Gastrocnemius medialis (tissue), 4 donors: Measurements from ENCODE around the gene ASPRV1. TPM values are rescaled to one million over a fixed set of nuclear protein-coding genes. Genes with fewer than 3 reads are reported as not detected.

ENCODE experiments used
- ATAC-seq, 2 donors: fragments of 150-250 bp; one replicate each; pipeline ENCODE4 v1.9.1; 2016
- DNase-seq, 2 donors: peaks; one replicate each; pipeline ENCODE4 v3.0.0-alpha.2; 2019
- H3K27ac ChIP-seq, 4 donors: fragments of 200-600 bp; sonication (generic); 1 replicate in 1 of 4; 2 replicates in 3 of 4; pipeline ENCODE4 v1.5.1; 2016 to 2018; ENCODE audit warnings: mild to moderate bottlenecking in 2 of 4, moderate library complexity in 1 of 4
- H3K27me3 ChIP-seq, 3 donors: fragments of 200-600 bp; sonication (generic) in 2 of 3; 1 replicate in 1 of 3; 2 replicates in 2 of 3; pipeline versions ENCODE4 v1.5.1 to v1.6.0; 2016 to 2019; ENCODE audit warnings: mild to moderate bottlenecking in 1 of 3, moderate library complexity in 1 of 3
- H3K36me3 ChIP-seq, 2 donors: fragments of 200-600 bp; sonication (generic) in 1 of 2; one replicate each; pipeline ENCODE4 v1.5.1; 2017 to 2018
- H3K4me1 ChIP-seq, 2 donors: fragments of 200-600 bp; sonication (generic) in 1 of 2; one replicate each; pipeline ENCODE4 v1.5.1; 2016 to 2017; ENCODE audit warnings: mild to moderate bottlenecking in 2 of 2
- H3K4me3 ChIP-seq, 4 donors: fragments of 200-600 bp; sonication (generic) in 3 of 4; 1 replicate in 1 of 4; 2 replicates in 3 of 4; pipeline ENCODE4 v1.5.1; 2016 to 2019; ENCODE audit warnings: mild to moderate bottlenecking in 2 of 4
- H3K9me3 ChIP-seq, 3 donors: fragments of 200-600 bp; sonication (generic) in 2 of 3; 1 replicate in 1 of 3; 2 replicates in 2 of 3; pipeline ENCODE4 v1.5.1; 2016 to 2019
- CTCF ChIP-seq, 5 experiments: fragments of 450-650 bp in 3 of 5; fragments of 200-600 bp in 2 of 5; sonication (generic) in 2 of 5; IDR thresholded peaks in 4 of 5; conservative IDR thresholded peaks in 1 of 5; 1 replicate in 4 of 5; 2 replicates in 1 of 5; pipeline ENCODE4 v1.5.1; 2016 to 2019; ENCODE audit warnings: antibody characterized with exemption in 5 of 5, mild to moderate bottlenecking in 3 of 5, moderate library complexity in 3 of 5
- POLR2A ChIP-seq, 2 donors: fragments of 450-650 bp; IDR thresholded peaks; one replicate each; pipeline ENCODE4 v1.6.1; 2017; ENCODE audit warnings: antibody characterized with exemption in 2 of 2, mild to moderate bottlenecking in 2 of 2, moderate library complexity in 2 of 2
- in situ Hi-C, 4 donors: fragments of 200-750 bp; cut with MboI; loops; one replicate each; pipeline versions ENCODE4 v1.15.0 to v1.8.0; 2017; ENCODE audit warnings: low sequenced_read_pairs in 4 of 4
- intact Hi-C: fragments of 100-400 bp; cut with DNase I; formaldehyde crosslinking; loops from one replicate; pipeline ENCODE4 v1.15.1; 2023; ENCODE audit warnings: low total_unique reads
- total RNA-seq, 4 donors: library from RNA; depleted of rRNA; stranded (reverse); fragments of >200 nt; gene quantifications; one replicate each; pipeline versions ENCODE4 v1.1.0 to v1.2.3, GENCODE V29; 2016

Gene ASPRV1
- total RNA-seq, 4 donors from 2014 or later: 0.39 to 3.1 (median 0.61) TPM

- ATAC-seq (no peak), DNase-seq (no peak)
- Histone ChIP-seq H3K27ac (peak overlapping the region; percentile 92 to 99 (median 98)), H3K27me3 (no peaks in the 10 kb centered on the region), H3K4me3 (no peak overlapping the region), H3K4me1 (peaks cover 23 to 30% of the 10 kb centered on the region in 2 donors), H3K9me3 (no peaks in the 10 kb centered on the region), H3K36me3 (peaks cover 0 to 31% of the 10 kb centered on the region in 2 donors)
- TF ChIP-seq POLR2A (IDR thresholded peaks at IDR 0.05) (no peak), CTCF (IDR thresholded peaks at IDR 0.05 in 4 of 5, conservative IDR thresholded peaks at IDR 0.05 in 1 of 5) (peak; percentile 66 to 80 (median 71))
- intact Hi-C loops: loop anchor here (2.0 to 10.0 kb wide), 3 partner anchors 167 to 391 kb away; partner anchors contain the start of genes ANXA4, FAM136A and TIA1
- in situ Hi-C loops: loop anchor here in 3 of 4 donors (5.0 to 25.0 kb wide), 5 partner anchors 150 to 393 kb away; partner anchors contain the start of genes SNRPG (in 2 of the 3) and FAM136A (in 1 of the 3)
Observed at GRCh38 chr2:69911985-69912563, 49.4 kb downstream of the ASPRV1 start.

Other genes with a start within 250 kb of the ASPRV1 start
- gene ANXA4, start 219.5 kb downstream of the ASPRV1 start, total RNA-seq: 10 to 100 TPM; 10.7 to 17.0 (median 15.8) TPM
- gene GMCL1, start 132.0 kb downstream of the ASPRV1 start, total RNA-seq: 1 to 10 TPM; 2.0 to 3.3 (median 3.3) TPM
- gene SNRNP27, start 67.7 kb downstream of the ASPRV1 start, total RNA-seq: 100 to 1,000 TPM; 109 to 161 (median 130) TPM
- gene MXD1, start 46.5 kb downstream of the ASPRV1 start, total RNA-seq: 1 to 10 TPM; 6.1 to 8.6 (median 6.9) TPM
- 100 to 1,000 TPM; 178 to 296 (median 262) TPM for gene PCBP1, start 125.8 kb upstream of the ASPRV1 start, total RNA-seq
- 10 to 100 TPM in 1 of 4 donors, 1 to 10 TPM in 3; 6.3 to 10.1 (median 7.3) TPM for gene C2orf42, start 229.4 kb upstream of the ASPRV1 start, total RNA-seq